ENCODE data around the gene REEP1.

The REEP1 gene

GRCh38 chr2:86195808-86196387, 141.5 kb downstream of the REEP1 start:
- DNase-seq (ENCODE audit: low read depth), result no peak

GRCh38 chr2:86195055-86195807, 142.2 kb downstream of the REEP1 start, which contains the start of gene IMMT:
IMMT (minus strand) TSS chr2:86195462; CDS start chr2:86195382, 80 bp downstream.
- DNase-seq (ENCODE audit: low read depth), result peak; percentile 93

- no peak for DNase-seq (ENCODE audit: low read depth)
These were observed 142.7 kb downstream of the REEP1 start for GRCh38 chr2:86194751-86195054.

- no peak for DNase-seq (ENCODE audit: low read depth)
These were observed 143.4 kb downstream of the REEP1 start for GRCh38 chr2:86193901-86194567.

- DNase-seq (ENCODE audit: low read depth), result no peak
These were observed 147.5 kb downstream of the REEP1 start for GRCh38 chr2:86189782-86190416.

- DNase-seq (ENCODE audit: low read depth), result no peak
These were observed 151.0 kb downstream of the REEP1 start for GRCh38 chr2:86186431-86186830.

- DNase-seq (ENCODE audit: low read depth), result no peak
These were observed 151.8 kb downstream of the REEP1 start for GRCh38 chr2:86185517-86186212.

GRCh38 chr2:86176597-86176996, 160.8 kb downstream of the REEP1 start:
- DNase-seq (ENCODE audit: low read depth), result no peak

- DNase-seq (ENCODE audit: low read depth), result no peak
These were observed 161.6 kb downstream of the REEP1 start for GRCh38 chr2:86175828-86176227.

- DNase-seq (ENCODE audit: low read depth), result no peak
These were observed 163.0 kb downstream of the REEP1 start for GRCh38 chr2:86174445-86174844.

- DNase-seq (ENCODE audit: low read depth), result no peak
These were observed 164.8 kb downstream of the REEP1 start for GRCh38 chr2:86172610-86173009.

- DNase-seq (ENCODE audit: low read depth), result no peak
These were observed 166.1 kb downstream of the REEP1 start for GRCh38 chr2:86171295-86171694.

GRCh38 chr2:86170449-86170848, 167.0 kb downstream of the REEP1 start:
- DNase-seq (ENCODE audit: low read depth), result no peak
